Measurements from ENCODE around the gene DBP.

The DBP gene

GRCh38 chr19:48648134-48648533 is 11.0 kb upstream of the DBP start:
- FAIRE-seq (no peak), DNase-seq (ENCODE audit: insufficient read length) (no peak)
- no peak for TF ChIP-seq POLR2A (IDR thresholded peaks at IDR 0.05; ENCODE audit: low read depth, low read length)
- no peak for TF ChIP-seq POLR2AphosphoS5 (IDR thresholded peaks at IDR 0.05; ENCODE audit: low read depth, low read length)
- TF ChIP-seq TAF1 (IDR thresholded peaks at IDR 0.05; ENCODE audit: borderline replicate concordance, low read depth, low read length), result no peak

GRCh38 chr19:48646722-48647216 is 9.6 kb upstream of the DBP start:
- no peak for DNase-seq (ENCODE audit: insufficient read length)
- peak; percentile 91 for FAIRE-seq
- TF ChIP-seq TAF1 (IDR thresholded peaks at IDR 0.05; ENCODE audit: borderline replicate concordance, low read depth, low read length) (no peak), POLR2AphosphoS5 (IDR thresholded peaks at IDR 0.05; ENCODE audit: low read depth, low read length) (no peak), POLR2A (IDR thresholded peaks at IDR 0.05; ENCODE audit: low read depth, low read length) (no peak)

GRCh38 chr19:48646001-48646721 is 9.0 kb upstream of the DBP start, which contains the start of gene CA11:
CA11 (minus strand) TSS chr19:48646187; CDS start chr19:48645632, 555 bp downstream.
- TF ChIP-seq POLR2A (IDR thresholded peaks at IDR 0.05; ENCODE audit: low read depth, low read length) (no peak), TAF1 (IDR thresholded peaks at IDR 0.05; ENCODE audit: borderline replicate concordance, low read depth, low read length) (no peak), POLR2AphosphoS5 (IDR thresholded peaks at IDR 0.05; ENCODE audit: low read depth, low read length) (no peak)
- no peak for FAIRE-seq
- DNase-seq (ENCODE audit: insufficient read length), result peak; percentile 96

- DNase-seq (ENCODE audit: insufficient read length) (no peak), FAIRE-seq (no peak)
- TF ChIP-seq POLR2A (IDR thresholded peaks at IDR 0.05; ENCODE audit: low read depth, low read length) (no peak), POLR2AphosphoS5 (IDR thresholded peaks at IDR 0.05; ENCODE audit: low read depth, low read length) (no peak), TAF1 (IDR thresholded peaks at IDR 0.05; ENCODE audit: borderline replicate concordance, low read depth, low read length) (no peak)
Observed at GRCh38 chr19:48645620-48646000, 8.4 kb upstream of the DBP start.

GRCh38 chr19:48644839-48645619 is 7.8 kb upstream of the DBP start:
- FAIRE-seq (peak; percentile 38), DNase-seq (ENCODE audit: insufficient read length) (peak; percentile 62)
- TF ChIP-seq TAF1 (IDR thresholded peaks at IDR 0.05; ENCODE audit: borderline replicate concordance, low read depth, low read length) (no peak), POLR2A (IDR thresholded peaks at IDR 0.05; ENCODE audit: low read depth, low read length) (no peak), POLR2AphosphoS5 (IDR thresholded peaks at IDR 0.05; ENCODE audit: low read depth, low read length) (no peak)

GRCh38 chr19:48644355-48644754 is 7.2 kb upstream of the DBP start:
- DNase-seq (ENCODE audit: insufficient read length) (no peak), FAIRE-seq (no peak)
- TF ChIP-seq POLR2A (IDR thresholded peaks at IDR 0.05; ENCODE audit: low read depth, low read length), result no peak
- no peak for TF ChIP-seq POLR2AphosphoS5 (IDR thresholded peaks at IDR 0.05; ENCODE audit: low read depth, low read length)
- no peak for TF ChIP-seq TAF1 (IDR thresholded peaks at IDR 0.05; ENCODE audit: borderline replicate concordance, low read depth, low read length)

GRCh38 chr19:48642862-48643261 is 5.7 kb upstream of the DBP start:
- no peak for FAIRE-seq
- TF ChIP-seq POLR2A (IDR thresholded peaks at IDR 0.05; ENCODE audit: low read depth, low read length), result no peak
- no peak for TF ChIP-seq POLR2AphosphoS5 (IDR thresholded peaks at IDR 0.05; ENCODE audit: low read depth, low read length)
- no peak for TF ChIP-seq TAF1 (IDR thresholded peaks at IDR 0.05; ENCODE audit: borderline replicate concordance, low read depth, low read length)
- DNase-seq (ENCODE audit: insufficient read length), result no peak

GRCh38 chr19:48641850-48642249 is 4.7 kb upstream of the DBP start:
- DNase-seq (ENCODE audit: insufficient read length) (no peak), FAIRE-seq (no peak)
- no peak for TF ChIP-seq POLR2A (IDR thresholded peaks at IDR 0.05; ENCODE audit: low read depth, low read length)
- TF ChIP-seq POLR2AphosphoS5 (IDR thresholded peaks at IDR 0.05; ENCODE audit: low read depth, low read length), result no peak
- no peak for TF ChIP-seq TAF1 (IDR thresholded peaks at IDR 0.05; ENCODE audit: borderline replicate concordance, low read depth, low read length)

- TF ChIP-seq POLR2AphosphoS5 (IDR thresholded peaks at IDR 0.05; ENCODE audit: low read depth, low read length) (no peak), POLR2A (IDR thresholded peaks at IDR 0.05; ENCODE audit: low read depth, low read length) (no peak), TAF1 (IDR thresholded peaks at IDR 0.05; ENCODE audit: borderline replicate concordance, low read depth, low read length) (no peak)
Observed at GRCh38 chr19:48639483-48640375, 2.5 kb upstream of the DBP start.

GRCh38 chr19:48638831-48639381 is 1.7 kb upstream of the DBP start:
- no peak for FAIRE-seq
- DNase-seq (ENCODE audit: insufficient read length), result no peak
- no peak for TF ChIP-seq POLR2A (IDR thresholded peaks at IDR 0.05; ENCODE audit: low read depth, low read length)
- no peak for TF ChIP-seq POLR2AphosphoS5 (IDR thresholded peaks at IDR 0.05; ENCODE audit: low read depth, low read length)

More at GRCh38 chr19:48639483-48640375, 2.5 kb upstream of the DBP start:
- no peak for DNase-seq (ENCODE audit: insufficient read length)
- no peak for FAIRE-seq
